Measurements from ENCODE around the gene ALG3. TPM values are rescaled to one million over a fixed set of nuclear protein-coding genes. Genes with fewer than 3 reads are reported as not detected.
A peak's percentile ranks its signal among the peaks of the same experiment; 100 is the strongest.

ALG3 gene
- total RNA-seq, 1 experiment from 2014 or later, result 57.3 TPM

DNA sequence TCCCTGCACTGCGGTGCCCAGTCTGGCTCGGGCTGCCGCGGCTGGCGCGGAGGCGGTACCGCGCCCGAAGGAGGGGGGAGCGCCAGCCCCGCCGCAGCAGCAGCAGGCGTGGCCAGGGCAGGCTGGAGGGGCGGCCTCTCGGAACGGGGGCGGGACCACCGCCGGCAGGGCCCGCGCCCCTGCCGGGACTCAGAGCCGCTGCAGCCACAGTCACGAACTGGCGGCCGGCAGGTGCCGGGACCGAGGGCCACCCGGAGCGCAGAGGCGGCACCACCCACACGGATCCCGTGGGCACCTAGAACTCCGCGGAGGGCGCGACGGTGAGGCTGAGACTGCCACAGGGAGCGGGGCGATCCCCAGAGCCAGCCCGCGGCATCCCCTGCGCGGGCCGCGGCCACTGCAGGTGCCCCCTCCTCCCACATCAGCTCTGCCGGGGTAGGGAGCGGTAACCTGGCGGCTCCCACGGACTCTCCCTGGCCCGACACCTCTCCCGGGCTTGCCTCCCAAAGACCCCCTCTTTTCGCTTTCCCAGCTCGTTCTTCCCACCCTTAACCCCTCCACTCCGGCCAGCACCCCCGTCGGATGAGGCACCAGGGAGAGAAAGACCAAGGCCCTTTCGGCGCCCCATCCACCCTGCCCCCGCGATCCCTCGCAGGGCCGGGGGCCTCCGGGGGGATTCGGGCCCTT is 19.2 kb downstream of the ALG3 start, which contains the start of gene VWA5B2:
VWA5B2 (plus strand) TSS at position 192 of the 687 bp plus-strand sequence. CDS start 944 bp downstream, outside the sequence.
- Mint-ChIP-seq H3K27me3 (ENCODE audit: low read depth) (peaks cover 75% of the 10 kb centered on the region), H3K4me1 (peaks cover 8% of the 10 kb centered on the region; the same call in 1 of the 2 replicates), H3K4me3 (peak within 1 kb of the TSS; percentile 73), H3K9me3 (no peaks in the 10 kb centered on the region), H3K36me3 (no peaks in the 10 kb centered on the region), H3K27ac (no peak within 1 kb of the TSS)
- POLR2A ChIA-PET, result interaction anchor here (0.6 kb wide), 2 partner anchors 9 to 350 kb away, joined by 3 to 5 read pairs; no protein-coding TSS in a partner anchor
- 0 out of 2 replicates have a peak, but pooled peaks have one; percentile 17 for TF ChIP-seq CREM (CRISPR knock-in tag; IDR thresholded peaks at IDR 0.05)
- TF ChIP-seq FOXP1 (CRISPR knock-in tag; IDR thresholded peaks at IDR 0.05; ENCODE audit: borderline replicate concordance), result 0 out of 2 replicates have a peak, but pooled peaks have one; percentile 51
- no peak for TF ChIP-seq ZNF317 (CRISPR knock-in tag; IDR thresholded peaks at IDR 0.05; ENCODE audit: borderline replicate concordance, low read depth)
- TF ChIP-seq, protein P1, sequence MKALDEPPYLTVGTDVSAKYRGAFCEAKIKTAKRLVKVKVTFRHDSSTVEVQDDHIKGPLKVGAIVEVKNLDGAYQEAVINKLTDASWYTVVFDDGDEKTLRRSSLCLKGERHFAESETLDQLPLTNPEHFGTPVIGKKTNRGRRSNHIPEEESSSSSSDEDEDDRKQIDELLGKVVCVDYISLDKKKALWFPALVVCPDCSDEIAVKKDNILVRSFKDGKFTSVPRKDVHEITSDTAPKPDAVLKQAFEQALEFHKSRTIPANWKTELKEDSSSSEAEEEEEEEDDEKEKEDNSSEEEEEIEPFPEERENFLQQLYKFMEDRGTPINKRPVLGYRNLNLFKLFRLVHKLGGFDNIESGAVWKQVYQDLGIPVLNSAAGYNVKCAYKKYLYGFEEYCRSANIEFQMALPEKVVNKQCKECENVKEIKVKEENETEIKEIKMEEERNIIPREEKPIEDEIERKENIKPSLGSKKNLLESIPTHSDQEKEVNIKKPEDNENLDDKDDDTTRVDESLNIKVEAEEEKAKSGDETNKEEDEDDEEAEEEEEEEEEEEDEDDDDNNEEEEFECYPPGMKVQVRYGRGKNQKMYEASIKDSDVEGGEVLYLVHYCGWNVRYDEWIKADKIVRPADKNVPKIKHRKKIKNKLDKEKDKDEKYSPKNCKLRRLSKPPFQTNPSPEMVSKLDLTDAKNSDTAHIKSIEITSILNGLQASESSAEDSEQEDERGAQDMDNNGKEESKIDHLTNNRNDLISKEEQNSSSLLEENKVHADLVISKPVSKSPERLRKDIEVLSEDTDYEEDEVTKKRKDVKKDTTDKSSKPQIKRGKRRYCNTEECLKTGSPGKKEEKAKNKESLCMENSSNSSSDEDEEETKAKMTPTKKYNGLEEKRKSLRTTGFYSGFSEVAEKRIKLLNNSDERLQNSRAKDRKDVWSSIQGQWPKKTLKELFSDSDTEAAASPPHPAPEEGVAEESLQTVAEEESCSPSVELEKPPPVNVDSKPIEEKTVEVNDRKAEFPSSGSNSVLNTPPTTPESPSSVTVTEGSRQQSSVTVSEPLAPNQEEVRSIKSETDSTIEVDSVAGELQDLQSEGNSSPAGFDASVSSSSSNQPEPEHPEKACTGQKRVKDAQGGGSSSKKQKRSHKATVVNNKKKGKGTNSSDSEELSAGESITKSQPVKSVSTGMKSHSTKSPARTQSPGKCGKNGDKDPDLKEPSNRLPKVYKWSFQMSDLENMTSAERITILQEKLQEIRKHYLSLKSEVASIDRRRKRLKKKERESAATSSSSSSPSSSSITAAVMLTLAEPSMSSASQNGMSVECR (CRISPR knock-in tag; IDR thresholded peaks at IDR 0.05; ENCODE audit: borderline replicate concordance), result 0 out of 2 replicates have a peak, but pooled peaks have one; percentile 19
- TF ChIP-seq SP1 (CRISPR knock-in tag; conservative IDR thresholded peaks at IDR 0.05), result peak; percentile 62
- TF ChIP-seq, protein P2, sequence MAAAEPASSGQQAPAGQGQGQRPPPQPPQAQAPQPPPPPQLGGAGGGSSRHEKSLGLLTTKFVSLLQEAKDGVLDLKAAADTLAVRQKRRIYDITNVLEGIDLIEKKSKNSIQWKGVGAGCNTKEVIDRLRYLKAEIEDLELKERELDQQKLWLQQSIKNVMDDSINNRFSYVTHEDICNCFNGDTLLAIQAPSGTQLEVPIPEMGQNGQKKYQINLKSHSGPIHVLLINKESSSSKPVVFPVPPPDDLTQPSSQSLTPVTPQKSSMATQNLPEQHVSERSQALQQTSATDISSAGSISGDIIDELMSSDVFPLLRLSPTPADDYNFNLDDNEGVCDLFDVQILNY (CRISPR knock-in tag; IDR thresholded peaks at IDR 0.05), result peak; percentile 69; the same call in 1 of the 2 replicates
- CTCF ChIA-PET, result interaction anchor here (0.7 to 5.3 kb wide), 10 partner anchors 9 to 325 kb away, joined by 3 to 88 read pairs (median 6); partner anchors contain the start of genes AP2M1, CAMK2N2 and EEF1AKMT4
- ATAC-seq, result peak; percentile 91
- peak; percentile 78 for DNase-seq (ENCODE audit: low spot score)

DNA sequence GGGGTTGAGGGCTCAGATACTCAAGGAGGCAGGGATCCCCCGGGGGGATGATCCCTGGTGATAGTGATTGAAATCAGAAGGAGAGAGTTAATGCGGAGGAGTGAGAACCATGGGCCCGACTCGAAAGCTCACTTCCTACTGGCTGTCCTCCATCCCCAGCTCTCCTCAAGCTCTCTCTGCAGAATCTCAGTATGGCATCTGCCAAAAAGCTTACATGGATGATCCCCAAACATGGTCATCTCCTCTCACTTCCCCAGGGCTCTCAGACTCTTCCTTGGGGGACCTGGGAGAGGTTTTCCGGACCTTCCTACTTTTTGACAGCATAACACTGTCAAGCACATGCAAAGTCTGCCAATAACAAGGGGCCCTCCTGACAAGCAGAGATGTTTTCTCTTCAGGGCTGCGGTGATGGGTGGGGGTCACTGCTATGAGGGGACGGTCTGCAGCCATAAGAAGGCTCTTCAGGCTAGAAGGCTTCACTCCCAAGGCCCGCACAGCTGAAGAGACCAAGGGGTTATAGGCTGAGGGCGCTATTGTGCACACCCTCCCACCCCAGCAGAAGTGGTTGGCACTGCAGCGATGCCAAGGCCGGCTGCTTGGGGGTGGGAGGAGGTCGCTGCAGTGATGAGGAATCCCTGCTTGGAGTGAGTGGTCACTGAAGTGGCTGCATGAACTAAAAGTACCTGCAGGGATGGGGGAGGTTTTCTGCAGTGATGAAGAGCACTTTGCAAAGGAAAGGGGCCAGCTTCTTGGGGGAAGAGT is 20.2 kb downstream of the ALG3 start:
- H3K4me3 Mint-ChIP-seq, result peak overlapping the region; percentile 73
- ChIA-PET CTCF (interaction anchor here (0.6 to 5.3 kb wide), 28 partner anchors 8 to 333 kb away, joined by 3 to 88 read pairs (median 6); partner anchors contain the start of genes ABCF3, AP2M1, CAMK2N2 and DVL3), POLR2A (interaction anchor here (0.6 to 2.5 kb wide), 5 partner anchors 12 to 88 kb away, joined by 3 to 6 read pairs (median 4); no protein-coding TSS in a partner anchor)
- no peaks in the 10 kb centered on the region for H3K36me3 Mint-ChIP-seq
- H3K27me3 Mint-ChIP-seq (ENCODE audit: low read depth), result peaks cover 72% of the 10 kb centered on the region
- H3K9me3 Mint-ChIP-seq, result no peaks in the 10 kb centered on the region
- H3K27ac Mint-ChIP-seq, result no peak overlapping the region
- H3K4me1 Mint-ChIP-seq, result peaks cover 8% of the 10 kb centered on the region; the same call in 1 of the 2 replicates
- TF ChIP-seq FOXJ3 (CRISPR knock-in tag; IDR thresholded peaks at IDR 0.05; ENCODE audit: borderline replicate concordance) (no peak), ZNF423 (CRISPR knock-in tag; IDR thresholded peaks at IDR 0.05) (no peak), RORB (CRISPR knock-in tag; IDR thresholded peaks at IDR 0.05) (no peak), ZNF671 (CRISPR knock-in tag; IDR thresholded peaks at IDR 0.05) (no peak), CREM (CRISPR knock-in tag; IDR thresholded peaks at IDR 0.05) (no peak), TEAD4 (CRISPR knock-in tag; IDR thresholded peaks at IDR 0.05) (no peak), HMGA2 (CRISPR knock-in tag; IDR thresholded peaks at IDR 0.05) (no peak), NFE2L1 (CRISPR knock-in tag; IDR thresholded peaks at IDR 0.05) (no peak), NR2C2 (CRISPR knock-in tag; IDR thresholded peaks at IDR 0.05) (no peak)
- TF ChIP-seq, protein P3, sequence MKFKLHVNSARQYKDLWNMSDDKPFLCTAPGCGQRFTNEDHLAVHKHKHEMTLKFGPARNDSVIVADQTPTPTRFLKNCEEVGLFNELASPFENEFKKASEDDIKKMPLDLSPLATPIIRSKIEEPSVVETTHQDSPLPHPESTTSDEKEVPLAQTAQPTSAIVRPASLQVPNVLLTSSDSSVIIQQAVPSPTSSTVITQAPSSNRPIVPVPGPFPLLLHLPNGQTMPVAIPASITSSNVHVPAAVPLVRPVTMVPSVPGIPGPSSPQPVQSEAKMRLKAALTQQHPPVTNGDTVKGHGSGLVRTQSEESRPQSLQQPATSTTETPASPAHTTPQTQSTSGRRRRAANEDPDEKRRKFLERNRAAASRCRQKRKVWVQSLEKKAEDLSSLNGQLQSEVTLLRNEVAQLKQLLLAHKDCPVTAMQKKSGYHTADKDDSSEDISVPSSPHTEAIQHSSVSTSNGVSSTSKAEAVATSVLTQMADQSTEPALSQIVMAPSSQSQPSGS (CRISPR knock-in tag; IDR thresholded peaks at IDR 0.05; ENCODE audit: borderline replicate concordance, low read depth), result no peak
- TF ChIP-seq, protein P4, sequence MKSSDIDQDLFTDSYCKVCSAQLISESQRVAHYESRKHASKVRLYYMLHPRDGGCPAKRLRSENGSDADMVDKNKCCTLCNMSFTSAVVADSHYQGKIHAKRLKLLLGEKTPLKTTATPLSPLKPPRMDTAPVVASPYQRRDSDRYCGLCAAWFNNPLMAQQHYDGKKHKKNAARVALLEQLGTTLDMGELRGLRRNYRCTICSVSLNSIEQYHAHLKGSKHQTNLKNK (CRISPR knock-in tag; IDR thresholded peaks at IDR 0.05), result no peak
- TF ChIP-seq, protein P5, sequence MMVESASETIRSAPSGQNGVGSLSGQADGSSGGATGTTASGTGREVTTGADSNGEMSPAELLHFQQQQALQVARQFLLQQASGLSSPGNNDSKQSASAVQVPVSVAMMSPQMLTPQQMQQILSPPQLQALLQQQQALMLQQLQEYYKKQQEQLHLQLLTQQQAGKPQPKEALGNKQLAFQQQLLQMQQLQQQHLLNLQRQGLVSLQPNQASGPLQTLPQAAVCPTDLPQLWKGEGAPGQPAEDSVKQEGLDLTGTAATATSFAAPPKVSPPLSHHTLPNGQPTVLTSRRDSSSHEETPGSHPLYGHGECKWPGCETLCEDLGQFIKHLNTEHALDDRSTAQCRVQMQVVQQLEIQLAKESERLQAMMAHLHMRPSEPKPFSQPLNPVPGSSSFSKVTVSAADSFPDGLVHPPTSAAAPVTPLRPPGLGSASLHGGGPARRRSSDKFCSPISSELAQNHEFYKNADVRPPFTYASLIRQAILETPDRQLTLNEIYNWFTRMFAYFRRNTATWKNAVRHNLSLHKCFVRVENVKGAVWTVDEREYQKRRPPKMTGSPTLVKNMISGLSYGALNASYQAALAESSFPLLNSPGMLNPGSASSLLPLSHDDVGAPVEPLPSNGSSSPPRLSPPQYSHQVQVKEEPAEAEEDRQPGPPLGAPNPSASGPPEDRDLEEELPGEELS (CRISPR knock-in tag; IDR thresholded peaks at IDR 0.05), result no peak
- TF ChIP-seq, protein P6, sequence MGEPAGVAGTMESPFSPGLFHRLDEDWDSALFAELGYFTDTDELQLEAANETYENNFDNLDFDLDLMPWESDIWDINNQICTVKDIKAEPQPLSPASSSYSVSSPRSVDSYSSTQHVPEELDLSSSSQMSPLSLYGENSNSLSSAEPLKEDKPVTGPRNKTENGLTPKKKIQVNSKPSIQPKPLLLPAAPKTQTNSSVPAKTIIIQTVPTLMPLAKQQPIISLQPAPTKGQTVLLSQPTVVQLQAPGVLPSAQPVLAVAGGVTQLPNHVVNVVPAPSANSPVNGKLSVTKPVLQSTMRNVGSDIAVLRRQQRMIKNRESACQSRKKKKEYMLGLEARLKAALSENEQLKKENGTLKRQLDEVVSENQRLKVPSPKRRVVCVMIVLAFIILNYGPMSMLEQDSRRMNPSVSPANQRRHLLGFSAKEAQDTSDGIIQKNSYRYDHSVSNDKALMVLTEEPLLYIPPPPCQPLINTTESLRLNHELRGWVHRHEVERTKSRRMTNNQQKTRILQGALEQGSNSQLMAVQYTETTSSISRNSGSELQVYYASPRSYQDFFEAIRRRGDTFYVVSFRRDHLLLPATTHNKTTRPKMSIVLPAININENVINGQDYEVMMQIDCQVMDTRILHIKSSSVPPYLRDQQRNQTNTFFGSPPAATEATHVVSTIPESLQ (CRISPR knock-in tag; IDR thresholded peaks at IDR 0.05), result no peak
- no peak for DNase-seq (ENCODE audit: low spot score)
- ATAC-seq, result no peak

Data from WTC11 (cell line).